Suppressor macrophage treated with lipopolysaccharide for 4 hours (primary cell): Measurements from ENCODE around the gene CNTN3.

Experiments
- DNase-seq: peaks from one replicate; pipeline ENCODE4 v3.0.0-alpha.2; 2020

CNTN3 gene

GRCh38 chr3:74614107-74614967, at the start of gene CNTN3:
Gene CNTN3, minus strand, starts transcription at chr3:74614659. Its CDS starts 93,547 bp downstream, at chr3:74521112.
- DNase-seq: no peak

GRCh38 chr3:74663178-74663577, 48.7 kb upstream of the CNTN3 start:
- no peak for DNase-seq

GRCh38 chr3:74661672-74662071, 47.2 kb upstream of the CNTN3 start:
- no peak for DNase-seq

- DNase-seq: no peak
Observed at GRCh38 chr3:74651885-74652284, 37.4 kb upstream of the CNTN3 start.

GRCh38 chr3:74651292-74651691, 36.8 kb upstream of the CNTN3 start:
- no peak for DNase-seq

- no peak for DNase-seq
Observed at GRCh38 chr3:74648107-74648506, 33.6 kb upstream of the CNTN3 start.

- DNase-seq: no peak
Observed at GRCh38 chr3:74646094-74646493, 31.6 kb upstream of the CNTN3 start.

- no peak for DNase-seq
Observed at GRCh38 chr3:74643636-74644035, 29.2 kb upstream of the CNTN3 start.

- no peak for DNase-seq
Observed at GRCh38 chr3:74642876-74643275, 28.4 kb upstream of the CNTN3 start.

GRCh38 chr3:74640211-74640610, 25.8 kb upstream of the CNTN3 start:
- DNase-seq: no peak

- no peak for DNase-seq
Observed at GRCh38 chr3:74639681-74640080, 25.2 kb upstream of the CNTN3 start.

- no peak for DNase-seq
Observed at GRCh38 chr3:74636981-74637380, 22.5 kb upstream of the CNTN3 start.

- no peak for DNase-seq
Observed at GRCh38 chr3:74633021-74633420, 18.6 kb upstream of the CNTN3 start.

- DNase-seq: no peak
Observed at GRCh38 chr3:74631351-74632140, 17.1 kb upstream of the CNTN3 start.

GRCh38 chr3:74630602-74631001, 16.1 kb upstream of the CNTN3 start:
- DNase-seq: no peak

GRCh38 chr3:74626011-74626410, 11.6 kb upstream of the CNTN3 start:
- no peak for DNase-seq

GRCh38 chr3:74624301-74624700, 9.8 kb upstream of the CNTN3 start:
- DNase-seq: no peak

GRCh38 chr3:74623261-74623836, 8.9 kb upstream of the CNTN3 start:
- no peak for DNase-seq

- no peak for DNase-seq
Observed at GRCh38 chr3:74621581-74621980, 7.1 kb upstream of the CNTN3 start.

GRCh38 chr3:74617776-74618175, 3.3 kb upstream of the CNTN3 start:
- no peak for DNase-seq

GRCh38 chr3:74613521-74614106, 845 bp downstream of the CNTN3 start:
- no peak for DNase-seq

- DNase-seq: no peak
Observed at GRCh38 chr3:74613060-74613459, 1.4 kb downstream of the CNTN3 start.

- DNase-seq: no peak
Observed at GRCh38 chr3:74611206-74611605, 3.3 kb downstream of the CNTN3 start.
